ENCODE data around the gene SLC22A13.

GRCh38 chr3:38257583-38257982, 8.0 kb upstream of the SLC22A13 start:
- TF ChIP-seq CTCF (IDR thresholded peaks at IDR 0.05; ENCODE audit: extremely low read depth in 1 of 2, insufficient read depth in 1 of 2, low read depth in 1 of 2, low read length in 2 of 2), result no peak
- no peak for TF ChIP-seq MAX (IDR thresholded peaks at IDR 0.05; ENCODE audit: insufficient read depth, insufficient read length)
- TF ChIP-seq EZH2 (IDR thresholded peaks at IDR 0.05; ENCODE audit: borderline replicate concordance, low read depth, low read length, severe bottlenecking), result no peak
- TF ChIP-seq FOS (IDR thresholded peaks at IDR 0.05; ENCODE audit: borderline replicate concordance, insufficient read depth, low read length), result no peak
- no peak for TF ChIP-seq POLR2AphosphoS5 (IDR thresholded peaks at IDR 0.05; ENCODE audit: insufficient read depth, low read depth, low read length)
- no peak for TF ChIP-seq POLR2A (IDR thresholded peaks at IDR 0.05; ENCODE audit: low read depth, low read length)

Measured in endothelial cell of umbilical vein (primary cell).